WTC11 (cell line): ENCODE results near the gene CTNNA3. TPM values are rescaled to one million over a fixed set of nuclear protein-coding genes. Genes with fewer than 3 reads are reported as not detected.

Experiments
- ATAC-seq: fragments of 200-7000 bp; cut with Tn5 transposase; 2 replicates; pipeline ENCODE4 v1.10.0; 2021; ENCODE audit warnings: mild to moderate bottlenecking, moderate library complexity
- CTCF ChIA-PET: fragments of 300-600 bp; sonication (Branson Sonifier 250); formaldehyde crosslinking; loops from one replicate; lab custom pipeline; 2021; ENCODE audit warnings: antibody characterized with exemption; lab: Charles Lee
- POLR2A ChIA-PET: fragments of 350-600 bp; sonication (Branson Sonifier 250); formaldehyde crosslinking; loops from one replicate; lab custom pipeline; 2021; ENCODE audit warnings: antibody characterized with exemption; lab: Charles Lee
- DNase-seq: peaks from one replicate; pipeline ENCODE4 v3.0.0; 2021; ENCODE audit warnings: low spot score
- H3K27ac Mint-ChIP-seq: 2 replicates; pipeline ENCODE4 v1.8.0; 2021; ENCODE audit warnings: mixed read lengths
- H3K27me3 Mint-ChIP-seq: 2 replicates; pipeline ENCODE4 v1.8.0; 2021; ENCODE audit warnings: low read depth, mild to moderate bottlenecking, moderate library complexity, mixed read lengths
- H3K36me3 Mint-ChIP-seq: 2 replicates; pipeline ENCODE4 v1.8.0; 2021; ENCODE audit warnings: mixed read lengths
- H3K4me1 Mint-ChIP-seq: 2 replicates; pipeline ENCODE4 v1.8.0; 2022; ENCODE audit warnings: mixed read lengths
- H3K4me3 Mint-ChIP-seq: 2 replicates; pipeline ENCODE4 v1.8.0; 2021; ENCODE audit warnings: mild to moderate bottlenecking, moderate library complexity, mixed read lengths
- H3K9me3 Mint-ChIP-seq: 2 replicates; pipeline ENCODE4 v1.8.0; 2021; ENCODE audit warnings: mixed read lengths
- AFF4 ChIP-seq: sonication (generic); formaldehyde crosslinking; IDR thresholded peaks from 2 replicates; pipeline ENCODE4 v1.8.1; 2023; ENCODE audit warnings: mild to moderate bottlenecking, missing genetic modification reagents, borderline replicate concordance
- ARID4B ChIP-seq: sonication (generic); formaldehyde crosslinking; IDR thresholded peaks from 2 replicates; pipeline ENCODE4 v1.8.0; 2023; ENCODE audit warnings: missing genetic modification reagents, mild to moderate bottlenecking, borderline replicate concordance
- ATF1 ChIP-seq: sonication (generic); formaldehyde crosslinking; IDR thresholded peaks from 2 replicates; pipeline ENCODE4 v1.8.1; 2023; ENCODE audit warnings: mild to moderate bottlenecking, moderate library complexity, missing genetic modification reagents
- ELF4 ChIP-seq: sonication (generic); formaldehyde crosslinking; IDR thresholded peaks from 2 replicates; pipeline ENCODE4 v1.8.1; 2022; ENCODE audit warnings: low read depth, mild to moderate bottlenecking, moderate library complexity, missing genetic modification reagents
- ESRRA ChIP-seq: sonication (generic); formaldehyde crosslinking; IDR thresholded peaks from 2 replicates; pipeline ENCODE4 v1.8.1; 2022; ENCODE audit warnings: mild to moderate bottlenecking, missing genetic modification reagents, borderline replicate concordance
- GABPB1 ChIP-seq: sonication (generic); formaldehyde crosslinking; IDR thresholded peaks from 2 replicates; pipeline ENCODE4 v1.8.1; 2023; ENCODE audit warnings: mild to moderate bottlenecking, missing genetic modification reagents
- HMGA2 ChIP-seq: fragments of 250-450 bp; sonication (Bioruptor Pico); IDR thresholded peaks from 2 replicates; pipeline ENCODE4 v1.4.0; 2021; ENCODE audit warnings: mild to moderate bottlenecking, moderate library complexity
- JUN ChIP-seq: sonication (generic); formaldehyde crosslinking; IDR thresholded peaks from 2 replicates; pipeline ENCODE4 v1.8.0; 2023; ENCODE audit warnings: mild to moderate bottlenecking, missing genetic modification reagents
- NFE2L1 ChIP-seq: sonication (generic); formaldehyde crosslinking; IDR thresholded peaks from 2 replicates; pipeline ENCODE4 v1.8.1; 2023; ENCODE audit warnings: missing genetic modification reagents
- NR3C1 ChIP-seq: sonication (generic); formaldehyde crosslinking; conservative IDR thresholded peaks from 2 replicates; pipeline ENCODE4 v1.8.1; 2023; ENCODE audit warnings: low read depth, mild to moderate bottlenecking, missing genetic modification reagents
- TEAD1 ChIP-seq: sonication (generic); formaldehyde crosslinking; IDR thresholded peaks from 2 replicates; pipeline ENCODE4 v1.8.0; 2022; ENCODE audit warnings: mild to moderate bottlenecking, missing genetic modification reagents
- total RNA-seq: library from RNA; stranded (reverse); gene quantifications from 3 replicates; pipeline ENCODE4 v1.2.3, GENCODE V29; 2021
- TF ChIP-seq, protein P1 (sequence below): sonication (generic); formaldehyde crosslinking; IDR thresholded peaks from 2 replicates; pipeline ENCODE4 v1.8.1; 2023; ENCODE audit warnings: mild to moderate bottlenecking, missing genetic modification reagents, moderate library complexity
- TF ChIP-seq, protein P2 (sequence below): sonication (generic); formaldehyde crosslinking; IDR thresholded peaks from 2 replicates; pipeline ENCODE4 v1.8.0; 2022; ENCODE audit warnings: mild to moderate bottlenecking, missing genetic modification reagents
- TF ChIP-seq, protein P3 (sequence below): sonication (generic); formaldehyde crosslinking; IDR thresholded peaks from 2 replicates; pipeline ENCODE4 v1.8.1; 2023; ENCODE audit warnings: mild to moderate bottlenecking, missing genetic modification reagents

CTNNA3 gene
- total RNA-seq, 1 experiment from 2014 or later = 6.1 TPM

DNA sequence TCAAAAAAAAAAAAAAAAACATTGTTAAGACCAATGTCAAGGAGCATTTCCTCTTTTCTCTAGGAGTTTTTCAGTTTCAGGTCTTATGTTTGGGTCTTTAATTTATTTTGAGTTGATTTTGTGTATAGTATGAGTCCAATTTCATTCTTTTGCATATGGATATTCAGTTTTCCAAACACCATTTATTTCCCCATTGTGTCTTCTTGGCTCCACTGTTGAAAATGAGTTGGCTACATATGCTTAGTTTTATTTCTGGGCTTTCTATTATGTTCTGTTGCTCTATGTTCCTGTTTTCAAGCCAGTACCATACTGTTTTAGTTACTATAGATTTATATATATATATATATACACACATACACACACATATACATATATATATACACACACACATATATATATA is 1506.7 kb downstream of the CTNNA3 start:
- H3K4me3 Mint-ChIP-seq = no peak overlapping the region
- H3K27ac Mint-ChIP-seq = no peak overlapping the region
- POLR2A ChIA-PET = no interaction called here
- no peak for TF ChIP-seq ELF4 (CRISPR knock-in tag)
- TF ChIP-seq, protein P1, sequence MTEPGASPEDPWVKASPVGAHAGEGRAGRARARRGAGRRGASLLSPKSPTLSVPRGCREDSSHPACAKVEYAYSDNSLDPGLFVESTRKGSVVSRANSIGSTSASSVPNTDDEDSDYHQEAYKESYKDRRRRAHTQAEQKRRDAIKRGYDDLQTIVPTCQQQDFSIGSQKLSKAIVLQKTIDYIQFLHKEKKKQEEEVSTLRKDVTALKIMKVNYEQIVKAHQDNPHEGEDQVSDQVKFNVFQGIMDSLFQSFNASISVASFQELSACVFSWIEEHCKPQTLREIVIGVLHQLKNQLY (CRISPR knock-in tag) = no peak
- TF ChIP-seq ATF1 = no peak
- no peak for TF ChIP-seq NFE2L1 (CRISPR knock-in tag)
- TF ChIP-seq TEAD1 (CRISPR knock-in tag) = no peak
- no peak for TF ChIP-seq ESRRA (CRISPR knock-in tag)
- TF ChIP-seq GABPB1 (CRISPR knock-in tag) = no peak
- TF ChIP-seq, all 79 proteins: peak for 0
- Mint-ChIP-seq H3K36me3 (no peaks in the 10 kb centered on the region), H3K9me3 (no peaks in the 10 kb centered on the region), H3K27me3 (no peaks in the 10 kb centered on the region), H3K4me1 (no peaks in the 10 kb centered on the region)
- ATAC-seq = no peak
- CTCF ChIA-PET = no interaction called here
- DNase-seq = no peak

DNA sequence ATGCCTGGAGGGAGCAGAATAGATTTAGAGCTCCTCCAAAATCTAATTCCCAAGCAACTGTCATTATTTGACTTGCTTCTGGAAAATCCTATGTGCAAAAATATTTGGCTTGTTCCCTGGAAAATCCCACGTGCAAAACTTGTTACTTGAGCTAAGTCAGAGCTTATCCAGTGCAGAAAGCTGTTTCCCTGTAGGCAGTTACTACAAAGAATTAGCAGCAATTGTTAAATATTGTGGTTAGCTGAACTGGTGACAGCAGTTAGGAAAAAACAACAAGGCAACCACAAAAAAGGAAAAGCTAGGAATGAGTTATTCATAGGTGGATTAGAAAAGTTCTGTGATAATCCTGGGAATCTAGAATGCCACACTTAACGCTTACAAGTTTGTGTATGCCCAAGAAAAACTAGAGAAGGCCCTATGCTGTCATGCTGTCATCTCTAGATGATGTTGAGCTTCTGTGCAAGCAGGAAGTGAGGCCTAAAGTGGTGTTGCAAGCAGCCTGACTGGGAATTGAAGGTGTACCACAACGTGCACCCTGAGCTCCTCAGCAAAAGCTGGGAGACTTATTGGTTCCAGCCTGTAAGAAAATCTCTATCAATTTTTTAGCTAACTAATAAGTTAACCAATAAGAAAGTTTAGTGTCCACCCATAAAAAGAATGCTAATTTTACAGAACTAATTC is 1508.8 kb downstream of the CTNNA3 start:
- no peaks in the 10 kb centered on the region for H3K4me1 Mint-ChIP-seq
- no peak overlapping the region for H3K27ac Mint-ChIP-seq
- DNase-seq (no peak), ATAC-seq (no peak)
- no peak overlapping the region for H3K4me3 Mint-ChIP-seq
- no peaks in the 10 kb centered on the region for H3K27me3 Mint-ChIP-seq
- TF ChIP-seq, protein P2, sequence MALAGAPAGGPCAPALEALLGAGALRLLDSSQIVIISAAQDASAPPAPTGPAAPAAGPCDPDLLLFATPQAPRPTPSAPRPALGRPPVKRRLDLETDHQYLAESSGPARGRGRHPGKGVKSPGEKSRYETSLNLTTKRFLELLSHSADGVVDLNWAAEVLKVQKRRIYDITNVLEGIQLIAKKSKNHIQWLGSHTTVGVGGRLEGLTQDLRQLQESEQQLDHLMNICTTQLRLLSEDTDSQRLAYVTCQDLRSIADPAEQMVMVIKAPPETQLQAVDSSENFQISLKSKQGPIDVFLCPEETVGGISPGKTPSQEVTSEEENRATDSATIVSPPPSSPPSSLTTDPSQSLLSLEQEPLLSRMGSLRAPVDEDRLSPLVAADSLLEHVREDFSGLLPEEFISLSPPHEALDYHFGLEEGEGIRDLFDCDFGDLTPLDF = no peak
- TF ChIP-seq, protein P3, sequence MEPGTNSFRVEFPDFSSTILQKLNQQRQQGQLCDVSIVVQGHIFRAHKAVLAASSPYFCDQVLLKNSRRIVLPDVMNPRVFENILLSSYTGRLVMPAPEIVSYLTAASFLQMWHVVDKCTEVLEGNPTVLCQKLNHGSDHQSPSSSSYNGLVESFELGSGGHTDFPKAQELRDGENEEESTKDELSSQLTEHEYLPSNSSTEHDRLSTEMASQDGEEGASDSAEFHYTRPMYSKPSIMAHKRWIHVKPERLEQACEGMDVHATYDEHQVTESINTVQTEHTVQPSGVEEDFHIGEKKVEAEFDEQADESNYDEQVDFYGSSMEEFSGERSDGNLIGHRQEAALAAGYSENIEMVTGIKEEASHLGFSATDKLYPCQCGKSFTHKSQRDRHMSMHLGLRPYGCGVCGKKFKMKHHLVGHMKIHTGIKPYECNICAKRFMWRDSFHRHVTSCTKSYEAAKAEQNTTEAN (CRISPR knock-in tag) = no peak
- POLR2A ChIA-PET = no interaction called here
- H3K36me3 Mint-ChIP-seq = no peaks in the 10 kb centered on the region
- H3K9me3 Mint-ChIP-seq = no peaks in the 10 kb centered on the region
- CTCF ChIA-PET = no interaction called here

GRCh38 chr10:66183028-66183427 is 1513.0 kb downstream of the CTNNA3 start:
- ATAC-seq = no peak
- no peaks in the 10 kb centered on the region for H3K36me3 Mint-ChIP-seq
- no peak overlapping the region; the same call in 1 of the 2 replicates for H3K27ac Mint-ChIP-seq
- no peaks in the 10 kb centered on the region for H3K9me3 Mint-ChIP-seq
- no peak for DNase-seq
- TF ChIP-seq JUN (CRISPR knock-in tag) = no peak
- no peak for TF ChIP-seq HMGA2 (CRISPR knock-in tag)
- no peak for TF ChIP-seq AFF4 (CRISPR knock-in tag)
- no peak for TF ChIP-seq ESRRA (CRISPR knock-in tag)
- no peak for TF ChIP-seq NR3C1 (CRISPR knock-in tag)
- TF ChIP-seq NFE2L1 (CRISPR knock-in tag) = no peak
- no peak for TF ChIP-seq ARID4B (CRISPR knock-in tag)
- peaks cover 4% of the 10 kb centered on the region; the same call in 1 of the 2 replicates for H3K4me1 Mint-ChIP-seq
- CTCF ChIA-PET = no interaction called here
- H3K4me3 Mint-ChIP-seq = no peak overlapping the region
- no peaks in the 10 kb centered on the region for H3K27me3 Mint-ChIP-seq
- POLR2A ChIA-PET = no interaction called here
